C4-2B (cell line): ENCODE measurements around the gene FBXL4.

Source experiments
- ZFX ChIP-seq: fragments of 450-650 bp; IDR thresholded peaks from 2 replicates; pipeline ENCODE4 v1.6.1; 2017
- TF ChIP-seq, protein P1 (sequence below): fragments of 450-650 bp; conservative IDR thresholded peaks from 2 replicates; pipeline ENCODE4 v1.5.1; 2017; ENCODE audit warnings: mild to moderate bottlenecking

GRCh38 chr6:98833307-98834059 lies 114.3 kb downstream of the FBXL4 start:
- TF ChIP-seq, protein P1, sequence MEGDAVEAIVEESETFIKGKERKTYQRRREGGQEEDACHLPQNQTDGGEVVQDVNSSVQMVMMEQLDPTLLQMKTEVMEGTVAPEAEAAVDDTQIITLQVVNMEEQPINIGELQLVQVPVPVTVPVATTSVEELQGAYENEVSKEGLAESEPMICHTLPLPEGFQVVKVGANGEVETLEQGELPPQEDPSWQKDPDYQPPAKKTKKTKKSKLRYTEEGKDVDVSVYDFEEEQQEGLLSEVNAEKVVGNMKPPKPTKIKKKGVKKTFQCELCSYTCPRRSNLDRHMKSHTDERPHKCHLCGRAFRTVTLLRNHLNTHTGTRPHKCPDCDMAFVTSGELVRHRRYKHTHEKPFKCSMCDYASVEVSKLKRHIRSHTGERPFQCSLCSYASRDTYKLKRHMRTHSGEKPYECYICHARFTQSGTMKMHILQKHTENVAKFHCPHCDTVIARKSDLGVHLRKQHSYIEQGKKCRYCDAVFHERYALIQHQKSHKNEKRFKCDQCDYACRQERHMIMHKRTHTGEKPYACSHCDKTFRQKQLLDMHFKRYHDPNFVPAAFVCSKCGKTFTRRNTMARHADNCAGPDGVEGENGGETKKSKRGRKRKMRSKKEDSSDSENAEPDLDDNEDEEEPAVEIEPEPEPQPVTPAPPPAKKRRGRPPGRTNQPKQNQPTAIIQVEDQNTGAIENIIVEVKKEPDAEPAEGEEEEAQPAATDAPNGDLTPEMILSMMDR = no peak
- no peak for TF ChIP-seq ZFX
